G401 (cell line): Measurements from ENCODE around the gene SLC6A5. TPM values are rescaled to one million over a fixed set of nuclear protein-coding genes. Genes with fewer than 3 reads are reported as not detected.

Experiments
- DNase-seq: peaks from one replicate; pipeline ENCODE4 v3.0.0-alpha.2; 2015; ENCODE audit warnings: low spot score
- in situ Hi-C: cut with HindIII; loops from 2 replicates; pipeline ENCODE4 v1.10.0; 2016; ENCODE audit warnings: low sequenced_read_pairs, mixed read lengths
- total RNA-seq: library from RNA; depleted of rRNA; stranded (reverse); fragments of >200 nt; shearing (Covaris generic); gene quantifications from 2 replicates; pipeline ENCODE4 v1.2.3, GENCODE V29; 2014; rRNA removed

The SLC6A5 gene
- total RNA-seq, 1 experiment from 2014 or later: not detected

- in situ Hi-C loops: no loop called here
Measured at GRCh38 chr11:20661445-20661844, 62.0 kb downstream of the SLC6A5 start.

GRCh38 chr11:20661850-20662249, 62.4 kb downstream of the SLC6A5 start:
- in situ Hi-C loops: no loop called here
- no peak for DNase-seq

More at GRCh38 chr11:20661445-20661844, 62.0 kb downstream of the SLC6A5 start:
- no peak for DNase-seq

GRCh38 chr11:20668131-20668809, 68.9 kb downstream of the SLC6A5 start:
- in situ Hi-C loops: no loop called here
- DNase-seq: no peak

GRCh38 chr11:20668844-20669819, 69.7 kb downstream of the SLC6A5 start, which contains the start of gene NELL1:
TSS of gene NELL1 (plus strand) at chr11:20669586.
- no peak for DNase-seq
- in situ Hi-C loops: no loop called here

- in situ Hi-C loops: no loop called here
- DNase-seq: no peak
Measured at GRCh38 chr11:20669820-20670684, 70.6 kb downstream of the SLC6A5 start.

GRCh38 chr11:20670932-20671403, 71.6 kb downstream of the SLC6A5 start:
- in situ Hi-C loops: no loop called here
- DNase-seq: no peak

- in situ Hi-C loops: no loop called here
- DNase-seq: peak; percentile 15
Measured at GRCh38 chr11:20671856-20672546, 72.6 kb downstream of the SLC6A5 start.

- in situ Hi-C loops: no loop called here
- peak; percentile 22 for DNase-seq
Measured at GRCh38 chr11:20672575-20672974, 73.2 kb downstream of the SLC6A5 start.

- in situ Hi-C loops: no loop called here
- no peak for DNase-seq
Measured at GRCh38 chr11:20676658-20677057, 77.2 kb downstream of the SLC6A5 start.

- DNase-seq: no peak
- in situ Hi-C loops: no loop called here
Measured at GRCh38 chr11:20688761-20689160, 89.4 kb downstream of the SLC6A5 start.

- DNase-seq: no peak
- in situ Hi-C loops: no loop called here
Measured at GRCh38 chr11:20707876-20708275, 108.5 kb downstream of the SLC6A5 start.

Other genes starting within 250 kb of the SLC6A5 start
- gene HTATIP2, start 235.9 kb upstream of the SLC6A5 start, total RNA-seq: not detected in 2 replicates
- 30.9 and 53.6 TPM in 2 replicates for gene PRMT3, start 211.9 kb upstream of the SLC6A5 start, total RNA-seq
- gene NELL1, start 70.0 kb downstream of the SLC6A5 start, total RNA-seq: 0.34 and 0.86 TPM in 2 replicates